ENCODE data around the gene LCK. TPM values are rescaled to one million over a fixed set of nuclear protein-coding genes. Genes with fewer than 3 reads are reported as not detected.
"Not testable (repeated sequence)": the region's sequence is repeated elsewhere in the genome, so short reads cannot be mapped to it uniquely, and the experiment has no call there.

LCK gene
- total RNA-seq, 1 donor: 112 TPM

DNA sequence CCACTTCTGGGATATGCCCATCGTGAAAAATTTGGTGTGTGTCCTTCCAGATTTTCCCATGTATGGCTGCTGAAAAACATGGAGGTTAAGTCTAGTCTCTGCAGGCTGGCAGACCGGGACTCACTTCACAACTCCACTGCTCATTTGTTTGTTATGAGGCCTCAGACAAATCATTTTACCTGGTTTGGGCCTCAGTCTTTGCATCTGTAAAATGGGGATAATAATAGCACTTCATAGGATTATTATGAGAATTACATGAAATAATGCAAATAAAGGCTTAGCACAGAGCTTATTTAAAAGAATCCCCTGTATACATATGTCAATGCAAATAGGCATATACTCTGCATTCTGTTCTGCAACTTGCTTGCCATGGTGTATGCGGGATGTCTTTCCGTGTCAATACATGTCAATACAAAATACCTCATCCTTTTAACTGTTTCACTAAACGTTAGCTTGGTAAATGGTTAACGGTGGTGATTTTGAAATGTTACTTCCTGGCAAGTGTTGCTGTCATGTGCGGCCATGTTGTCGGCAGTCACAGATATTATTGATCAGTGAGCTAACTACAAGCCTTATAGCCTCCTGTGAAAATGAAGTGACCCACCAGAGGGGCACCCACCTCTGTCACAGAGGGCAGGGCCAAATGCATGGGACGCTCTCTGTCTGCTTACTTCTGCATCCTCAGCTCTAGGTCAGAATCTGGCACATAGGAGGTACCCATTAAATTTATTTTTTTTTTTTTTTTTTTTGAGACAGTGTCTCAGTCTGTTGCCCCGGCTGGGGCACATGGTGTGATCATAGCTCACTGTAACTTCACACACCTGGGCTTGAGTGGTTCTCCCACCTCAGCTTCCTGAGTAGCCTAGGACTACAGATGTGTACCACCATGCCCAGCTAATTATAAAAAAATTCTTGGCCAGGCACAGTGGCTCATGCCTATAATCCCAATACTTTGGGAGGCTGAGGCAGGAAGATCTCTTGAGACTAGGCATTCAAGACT, 4.3 kb downstream of the LCK start:
- H3K9me3 ChIP-seq (ENCODE audit: low read depth, low read length): no peaks in the 10 kb centered on the region
- H3K27me3 ChIP-seq (ENCODE audit: insufficient read depth, low read length): no peaks in the 10 kb centered on the region
- H3K4me3 ChIP-seq (ENCODE audit: low read length): no peak overlapping the region
- peaks cover 82% of the 10 kb centered on the region for H3K4me1 ChIP-seq (ENCODE audit: insufficient read depth, low read length)

DNA sequence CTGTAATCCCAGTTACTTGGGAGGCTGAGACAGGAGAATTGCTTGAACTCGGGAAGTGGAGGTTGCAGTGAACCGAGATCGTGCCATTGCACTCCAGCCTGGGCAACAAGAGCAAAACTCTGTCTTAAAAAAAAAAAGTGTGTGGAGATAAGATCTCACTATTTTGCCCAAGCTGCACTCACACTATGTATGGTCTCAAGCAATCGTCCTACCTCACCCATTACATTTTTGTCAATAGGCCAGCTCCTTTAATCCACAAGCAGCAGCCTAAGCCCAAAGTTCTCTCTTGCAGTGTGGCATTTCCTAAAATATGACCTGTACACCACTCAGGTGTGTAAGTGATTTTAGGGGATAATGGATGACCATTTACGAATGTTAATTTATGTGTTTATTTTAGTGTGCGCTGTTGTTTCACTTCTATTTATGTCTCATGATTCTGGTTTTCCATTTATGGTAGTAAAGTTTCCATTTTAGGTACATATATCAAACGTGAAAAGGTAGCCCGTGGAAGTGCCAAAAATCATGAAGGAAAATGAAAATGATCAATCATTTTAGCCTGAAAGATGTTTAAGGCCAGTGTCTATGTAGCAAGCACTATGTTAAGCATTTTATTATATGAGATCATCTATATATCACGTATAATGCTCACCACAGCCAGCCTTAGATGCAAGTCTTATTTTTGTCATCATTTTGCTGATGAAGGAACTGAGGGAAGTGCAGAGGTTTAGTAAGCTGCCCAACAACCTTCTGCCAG, 5.6 kb downstream of the LCK start:
- H3K9me3 ChIP-seq (ENCODE audit: low read depth, low read length): no peaks in the 10 kb centered on the region
- peak overlapping the region; percentile 8 for H3K4me3 ChIP-seq (ENCODE audit: low read length)
- no peaks in the 10 kb centered on the region for H3K27me3 ChIP-seq (ENCODE audit: insufficient read depth, low read length)
- H3K4me1 ChIP-seq (ENCODE audit: insufficient read depth, low read length): peaks cover 73% of the 10 kb centered on the region

DNA sequence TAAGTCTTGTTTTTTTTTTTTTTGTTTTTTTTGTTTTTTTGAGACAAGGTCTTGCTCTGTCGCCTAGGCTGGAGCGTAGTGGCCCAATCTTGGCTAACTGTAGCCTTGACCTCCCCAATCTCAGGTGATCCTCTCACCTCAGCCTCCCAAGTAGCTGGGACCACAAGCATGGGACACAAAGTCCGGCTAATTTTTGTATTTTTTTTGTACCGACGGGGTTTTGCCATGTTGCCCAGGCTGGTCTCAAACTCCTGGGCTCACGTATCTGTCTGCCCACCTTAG, 6.1 kb downstream of the LCK start:
- no peaks in the 10 kb centered on the region for H3K9me3 ChIP-seq (ENCODE audit: low read depth, low read length)
- H3K4me1 ChIP-seq (ENCODE audit: insufficient read depth, low read length): peaks cover 68% of the 10 kb centered on the region
- no peaks in the 10 kb centered on the region for H3K27me3 ChIP-seq (ENCODE audit: insufficient read depth, low read length)
- H3K4me3 ChIP-seq (ENCODE audit: low read length): no peak overlapping the region

DNA sequence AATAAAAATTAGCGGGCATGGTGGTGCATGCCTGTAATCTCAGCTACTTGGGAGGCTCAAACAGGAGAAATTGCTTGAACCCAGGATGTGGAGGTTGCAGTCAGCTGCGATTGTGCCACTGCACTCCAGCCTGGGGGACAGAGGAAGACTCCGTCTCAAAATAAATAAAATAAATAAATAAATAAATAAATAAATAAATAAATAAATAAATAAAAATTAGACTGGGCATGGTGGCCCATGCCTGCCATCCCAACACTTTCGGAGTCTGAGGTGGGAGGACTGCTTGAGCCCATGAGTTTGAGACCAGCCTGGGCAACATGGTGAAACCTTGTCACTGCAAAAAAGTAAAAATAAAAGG, 12.2 kb downstream of the LCK start:
- not testable (repeated sequence) for H3K4me3 ChIP-seq (ENCODE audit: low read length); H3K27me3 ChIP-seq (ENCODE audit: insufficient read depth, low read length)
- peaks cover 61% of the 10 kb centered on the region for H3K4me1 ChIP-seq (ENCODE audit: insufficient read depth, low read length)

DNA sequence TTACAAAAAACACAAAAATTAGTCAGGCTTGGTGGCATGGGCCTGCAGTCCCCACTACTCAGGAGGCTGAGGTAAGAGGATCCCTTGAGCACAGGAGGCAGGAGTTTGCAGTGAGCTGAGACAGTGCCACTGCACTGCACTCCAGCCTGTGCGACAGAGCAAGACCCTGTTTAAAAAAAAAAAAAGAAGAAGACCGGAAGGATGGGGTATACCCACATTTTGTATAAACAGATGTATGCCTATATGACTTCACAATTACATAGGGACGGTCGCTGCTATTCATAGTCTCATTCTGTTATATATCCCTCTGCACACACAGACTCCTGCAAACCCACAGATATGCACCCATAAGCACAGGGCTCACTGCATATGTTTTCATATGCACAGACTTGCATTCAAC, 12.7 kb downstream of the LCK start:
- H3K9me3 ChIP-seq (ENCODE audit: low read depth, low read length): no peaks in the 10 kb centered on the region
- peaks cover 58% of the 10 kb centered on the region for H3K4me1 ChIP-seq (ENCODE audit: insufficient read depth, low read length)
- H3K27me3 ChIP-seq (ENCODE audit: insufficient read depth, low read length): no peaks in the 10 kb centered on the region
- H3K4me3 ChIP-seq (ENCODE audit: low read length): no peak overlapping the region

More for the DNA sequence above, 12.2 kb downstream of the LCK start:
- not testable (repeated sequence) for H3K9me3 ChIP-seq (ENCODE audit: low read depth, low read length)

DNA sequence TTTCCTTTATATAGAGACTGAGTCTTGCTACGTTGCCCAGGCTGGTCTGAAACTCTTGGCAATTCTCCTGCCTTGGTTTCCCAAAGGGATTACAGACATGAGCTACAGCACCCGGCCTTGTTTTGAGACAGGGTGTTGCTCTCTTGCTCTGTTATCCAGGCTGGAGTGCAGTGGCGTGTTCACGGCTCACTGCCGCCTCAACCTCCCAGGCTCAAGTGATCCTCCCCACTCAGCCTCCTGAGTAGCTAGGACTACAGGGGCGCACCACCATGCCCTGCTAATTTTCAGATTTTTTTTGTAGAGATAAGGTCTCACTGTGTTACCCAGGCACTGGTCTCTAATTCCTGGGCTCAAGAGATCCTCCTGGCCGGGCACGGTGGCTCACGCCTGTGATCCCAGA, 14.8 kb downstream of the LCK start:
- Histone ChIP-seq H3K9me3 (ENCODE audit: low read depth, low read length) (no peaks in the 10 kb centered on the region), H3K4me1 (ENCODE audit: insufficient read depth, low read length) (peaks cover 45% of the 10 kb centered on the region), H3K4me3 (ENCODE audit: low read length) (no peak overlapping the region), H3K27me3 (ENCODE audit: insufficient read depth, low read length) (no peaks in the 10 kb centered on the region)

DNA sequence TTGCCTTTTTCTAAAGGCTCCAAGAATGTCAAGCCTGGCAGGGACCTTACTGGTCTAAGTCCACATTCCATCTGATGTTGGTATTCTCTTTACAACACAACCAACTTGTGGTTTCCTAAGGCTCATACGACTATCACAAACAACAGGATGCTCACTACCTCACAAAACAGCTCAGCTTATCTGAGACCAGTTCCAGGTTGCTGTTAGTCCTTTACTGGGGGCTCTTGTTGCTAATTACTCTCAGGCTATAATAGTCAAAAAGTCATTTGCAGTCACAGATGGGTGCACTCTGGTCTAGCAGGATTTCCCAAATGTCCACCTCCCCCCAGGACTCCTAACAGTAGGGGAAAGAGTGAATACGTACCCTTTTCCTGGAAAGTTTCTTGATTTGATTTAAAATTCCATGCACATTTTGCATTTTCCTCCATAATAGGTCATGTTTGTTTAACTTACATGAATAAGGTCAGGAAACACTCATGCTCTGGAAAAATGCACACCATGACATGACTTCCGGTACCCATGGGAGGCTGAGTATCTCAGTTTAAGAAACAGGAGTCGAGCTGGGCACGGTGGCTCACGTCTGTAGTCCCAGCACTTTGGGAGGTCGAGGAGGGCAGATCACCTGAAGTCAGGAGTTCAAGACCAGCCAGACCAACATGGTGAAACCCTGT, 16.0 kb downstream of the LCK start:
- Histone ChIP-seq H3K4me1 (ENCODE audit: insufficient read depth, low read length) (peaks cover 58% of the 10 kb centered on the region), H3K4me3 (ENCODE audit: low read length) (no peak overlapping the region)

DNA sequence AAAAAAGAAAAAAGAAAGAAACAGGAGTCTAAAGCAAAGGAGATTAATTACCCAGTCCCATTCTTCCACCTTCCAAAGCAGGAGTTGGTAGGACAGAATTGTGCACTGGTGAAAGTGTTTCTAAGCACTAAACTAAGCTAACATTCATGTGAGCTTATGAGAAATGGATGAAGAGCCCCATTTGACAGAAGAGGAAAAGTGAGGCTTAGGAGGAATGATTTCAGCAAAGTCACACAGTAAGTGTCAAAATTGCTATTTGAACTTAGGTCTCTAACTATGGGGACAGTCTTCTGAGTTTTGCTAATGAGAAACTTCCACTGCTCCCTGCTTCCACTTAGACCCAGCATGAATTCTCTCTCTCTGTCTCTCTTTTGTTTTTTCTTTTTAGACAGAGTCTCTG, 18.7 kb downstream of the LCK start:
- no peak overlapping the region for H3K4me3 ChIP-seq (ENCODE audit: low read length)
- H3K9me3 ChIP-seq (ENCODE audit: low read depth, low read length): no peaks in the 10 kb centered on the region
- no peaks in the 10 kb centered on the region for H3K27me3 ChIP-seq (ENCODE audit: insufficient read depth, low read length)
- H3K4me1 ChIP-seq (ENCODE audit: insufficient read depth, low read length): peaks cover 65% of the 10 kb centered on the region

More for the DNA sequence above, 16.0 kb downstream of the LCK start:
- Histone ChIP-seq H3K9me3 (ENCODE audit: low read depth, low read length) (no peaks in the 10 kb centered on the region), H3K27me3 (ENCODE audit: insufficient read depth, low read length) (no peaks in the 10 kb centered on the region)

DNA sequence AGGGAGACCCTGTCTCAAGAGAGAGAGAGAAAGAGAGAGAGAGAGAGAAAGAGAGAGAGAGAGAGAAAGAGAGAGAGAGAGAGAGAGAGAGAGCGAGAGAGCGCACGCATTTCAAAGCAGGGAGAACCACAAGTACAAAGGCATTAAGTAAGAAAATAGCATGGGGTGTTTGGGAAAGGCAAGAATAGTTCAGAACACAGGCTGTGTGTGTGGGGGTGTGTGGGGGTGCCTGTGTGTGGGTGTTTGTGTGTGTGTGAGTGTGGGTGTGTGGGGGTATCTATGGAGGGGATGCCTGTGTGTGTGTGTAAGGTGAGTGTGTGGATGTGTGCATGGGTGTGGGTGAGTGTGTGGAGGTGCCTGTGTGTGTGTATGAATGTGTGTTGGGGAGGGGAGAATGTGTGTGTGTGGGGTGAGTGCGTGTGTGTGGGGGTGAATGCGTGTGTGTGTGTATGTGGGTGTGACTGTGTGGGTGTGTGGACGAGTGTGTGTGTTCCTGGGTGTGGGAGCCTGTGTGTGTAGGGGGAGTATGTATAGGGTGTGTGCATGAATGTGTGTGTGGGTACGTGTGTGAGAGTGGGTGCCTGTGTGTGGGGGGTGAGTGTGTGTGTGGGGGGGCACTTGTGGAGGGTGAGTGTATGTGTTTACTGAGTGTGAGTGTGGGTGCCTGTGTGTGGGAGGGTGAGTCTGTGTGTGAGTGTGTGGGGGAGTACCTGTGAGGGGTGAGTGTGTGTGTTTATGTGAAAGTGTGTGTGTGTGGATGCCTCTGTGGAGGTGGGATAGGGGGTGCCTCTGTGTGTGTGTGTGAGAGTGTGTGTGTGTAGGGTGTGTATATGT, 21.7 kb downstream of the LCK start:
- no peak overlapping the region for H3K4me3 ChIP-seq (ENCODE audit: low read length)
- no peaks in the 10 kb centered on the region for H3K27me3 ChIP-seq (ENCODE audit: insufficient read depth, low read length)
- peaks cover 48% of the 10 kb centered on the region for H3K4me1 ChIP-seq (ENCODE audit: insufficient read depth, low read length)
- H3K9me3 ChIP-seq (ENCODE audit: low read depth, low read length): no peaks in the 10 kb centered on the region

DNA sequence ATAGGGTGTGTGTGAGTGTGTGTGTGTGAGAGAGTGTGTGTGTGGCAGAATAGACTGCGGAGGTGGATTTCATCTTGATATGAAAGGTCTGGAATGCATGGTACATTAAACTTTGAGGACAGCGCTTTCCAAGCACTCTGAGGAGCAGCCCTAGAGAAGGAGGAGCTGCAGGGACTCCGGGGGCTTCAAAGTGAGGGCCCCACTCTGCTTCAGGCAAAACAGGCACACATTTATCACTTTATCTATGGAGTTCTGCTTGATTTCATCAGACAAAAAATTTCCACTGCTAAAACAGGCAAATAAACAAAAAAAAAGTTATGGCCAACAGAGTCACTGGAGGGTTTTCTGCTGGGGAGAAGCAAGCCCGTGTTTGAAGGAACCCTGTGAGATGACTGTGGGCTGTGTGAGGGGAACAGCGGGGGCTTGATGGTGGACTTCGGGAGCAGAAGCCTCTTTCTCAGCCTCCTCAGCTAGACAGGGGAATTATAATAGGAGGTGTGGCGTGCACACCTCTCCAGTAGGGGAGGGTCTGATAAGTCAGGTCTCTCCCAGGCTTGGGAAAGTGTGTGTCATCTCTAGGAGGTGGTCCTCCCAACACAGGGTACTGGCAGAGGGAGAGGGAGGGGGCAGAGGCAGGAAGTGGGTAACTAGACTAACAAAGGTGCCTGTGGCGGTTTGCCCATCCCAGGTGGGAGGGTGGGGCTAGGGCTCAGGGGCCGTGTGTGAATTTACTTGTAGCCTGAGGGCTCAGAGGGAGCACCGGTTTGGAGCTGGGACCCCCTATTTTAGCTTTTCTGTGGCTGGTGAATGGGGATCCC, 22.5 kb downstream of the LCK start:
- peaks cover 48% of the 10 kb centered on the region for H3K4me1 ChIP-seq (ENCODE audit: insufficient read depth, low read length)
- H3K4me3 ChIP-seq (ENCODE audit: low read length): no peak overlapping the region
- no peaks in the 10 kb centered on the region for H3K27me3 ChIP-seq (ENCODE audit: insufficient read depth, low read length)
- no peaks in the 10 kb centered on the region for H3K9me3 ChIP-seq (ENCODE audit: low read depth, low read length)

DNA sequence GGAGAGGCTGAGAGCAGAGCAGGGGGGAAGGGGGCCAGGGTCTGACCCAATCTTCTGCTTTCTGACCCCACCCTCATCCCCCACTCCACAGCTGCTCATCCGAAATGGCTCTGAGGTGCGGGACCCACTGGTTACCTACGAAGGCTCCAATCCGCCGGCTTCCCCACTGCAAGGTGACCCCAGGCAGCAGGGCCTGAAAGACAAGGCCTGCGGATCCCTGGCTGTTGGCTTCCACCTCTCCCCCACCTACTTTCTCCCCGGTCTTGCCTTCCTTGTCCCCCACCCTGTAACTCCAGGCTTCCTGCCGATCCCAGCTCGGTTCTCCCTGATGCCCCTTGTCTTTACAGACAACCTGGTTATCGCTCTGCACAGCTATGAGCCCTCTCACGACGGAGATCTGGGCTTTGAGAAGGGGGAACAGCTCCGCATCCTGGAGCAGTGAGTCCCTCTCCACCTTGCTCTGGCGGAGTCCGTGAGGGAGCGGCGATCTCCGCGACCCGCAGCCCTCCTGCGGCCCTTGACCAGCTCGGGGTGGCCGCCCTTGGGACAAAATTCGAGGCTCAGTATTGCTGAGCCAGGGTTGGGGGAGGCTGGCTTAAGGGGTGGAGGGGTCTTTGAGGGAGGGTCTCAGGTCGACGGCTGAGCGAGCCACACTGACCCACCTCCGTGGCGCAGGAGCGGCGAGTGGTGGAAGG, 23.7 kb downstream of the LCK start:
- Histone ChIP-seq H3K4me3 (ENCODE audit: low read length) (no peak overlapping the region), H3K27me3 (ENCODE audit: insufficient read depth, low read length) (no peaks in the 10 kb centered on the region), H3K4me1 (ENCODE audit: insufficient read depth, low read length) (peaks cover 48% of the 10 kb centered on the region), H3K9me3 (ENCODE audit: low read depth, low read length) (no peaks in the 10 kb centered on the region)

DNA sequence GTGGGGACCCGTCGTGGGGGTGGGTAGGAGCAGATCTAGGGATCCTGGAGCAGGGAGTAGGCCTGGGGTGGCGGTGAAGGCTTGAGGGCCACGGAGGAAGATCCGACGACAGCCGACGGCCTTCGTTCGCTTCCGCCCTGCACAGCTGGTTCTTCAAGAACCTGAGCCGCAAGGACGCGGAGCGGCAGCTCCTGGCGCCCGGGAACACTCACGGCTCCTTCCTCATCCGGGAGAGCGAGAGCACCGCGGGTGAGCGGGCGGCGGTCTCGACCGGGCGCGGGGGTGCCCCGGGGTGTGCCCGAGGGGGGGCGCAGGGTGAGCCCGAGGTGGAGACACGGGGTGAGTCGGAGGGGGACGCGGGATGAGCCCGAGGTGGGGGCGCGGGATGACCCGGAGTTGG, 24.4 kb downstream of the LCK start:
- no peaks in the 10 kb centered on the region for H3K27me3 ChIP-seq (ENCODE audit: insufficient read depth, low read length)
- H3K9me3 ChIP-seq (ENCODE audit: low read depth, low read length): no peaks in the 10 kb centered on the region
- H3K4me3 ChIP-seq (ENCODE audit: low read length): no peak overlapping the region
- peaks cover 48% of the 10 kb centered on the region for H3K4me1 ChIP-seq (ENCODE audit: insufficient read depth, low read length)

DNA sequence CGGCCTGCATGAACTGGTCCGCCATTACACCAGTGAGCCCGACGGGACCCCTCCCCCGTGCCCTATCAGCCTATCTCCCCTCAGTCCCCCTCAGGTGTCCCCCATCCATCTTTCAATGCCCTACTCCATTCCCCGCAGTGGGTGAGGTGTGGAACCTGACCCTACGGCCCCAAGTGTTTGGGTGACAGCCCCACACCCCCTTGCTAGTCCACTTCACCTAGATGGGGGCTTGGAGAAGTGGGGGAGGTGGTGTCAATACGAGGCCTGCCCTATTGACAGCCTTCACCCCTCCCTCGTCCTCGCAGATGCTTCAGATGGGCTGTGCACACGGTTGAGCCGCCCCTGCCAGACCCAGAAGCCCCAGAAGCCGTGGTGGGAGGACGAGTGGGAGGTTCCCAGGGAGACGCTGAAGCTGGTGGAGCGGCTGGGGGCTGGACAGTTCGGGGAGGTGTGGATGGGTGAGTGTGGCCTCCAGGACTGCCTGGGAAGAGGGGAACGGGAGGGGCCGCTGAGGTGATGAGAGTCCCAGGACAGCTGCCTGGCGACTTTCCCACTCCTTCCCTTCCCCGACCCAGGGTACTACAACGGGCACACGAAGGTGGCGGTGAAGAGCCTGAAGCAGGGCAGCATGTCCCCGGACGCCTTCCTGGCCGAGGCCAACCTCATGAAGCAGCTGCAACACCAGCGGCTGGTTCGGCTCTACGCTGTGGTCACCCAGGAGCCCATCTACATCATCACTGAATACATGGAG, 25.1 kb downstream of the LCK start:
- no peaks in the 10 kb centered on the region for H3K27me3 ChIP-seq (ENCODE audit: insufficient read depth, low read length)
- no peak overlapping the region for H3K4me3 ChIP-seq (ENCODE audit: low read length)
- peaks cover 43% of the 10 kb centered on the region for H3K4me1 ChIP-seq (ENCODE audit: insufficient read depth, low read length)
- no peaks in the 10 kb centered on the region for H3K9me3 ChIP-seq (ENCODE audit: low read depth, low read length)
